HG02623 (cell line): ENCODE data around the gene GNG7.
"Not testable (repeated sequence)": the region's sequence is repeated elsewhere in the genome, so short reads cannot be mapped to it uniquely, and the experiment has no call there.

Experiments
- ATAC-seq: cut with Tn5 transposase; IDR thresholded peaks from one replicate; pipeline ENCODE4 v1.9.1; 2021; ENCODE audit warnings: moderate library complexity; ENCODE audit not compliant: unreplicated experiment

The GNG7 gene

DNA sequence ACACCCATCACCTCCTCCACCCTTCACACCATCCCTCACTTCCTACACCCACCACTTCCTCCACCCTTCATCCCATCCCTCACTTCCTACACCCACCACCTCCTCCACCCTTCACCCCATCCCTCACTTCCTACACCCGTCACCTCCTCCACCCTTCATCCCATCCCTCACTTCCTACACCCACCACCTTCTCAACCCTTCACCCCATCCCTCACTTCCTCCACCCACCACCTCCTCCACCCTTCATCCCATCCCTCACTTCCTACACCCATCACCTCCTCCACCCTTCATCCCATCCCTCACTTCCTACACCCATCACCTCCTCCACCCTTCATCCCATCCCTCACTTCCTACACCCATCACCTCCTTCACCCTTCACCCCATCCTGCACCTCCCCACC, 11.6 kb upstream of the GNG7 start:
- not testable (repeated sequence) for ATAC-seq

GRCh38 chr19:2713170-2713569, 10.7 kb upstream of the GNG7 start:
- ATAC-seq = not testable (repeated sequence)

DNA sequence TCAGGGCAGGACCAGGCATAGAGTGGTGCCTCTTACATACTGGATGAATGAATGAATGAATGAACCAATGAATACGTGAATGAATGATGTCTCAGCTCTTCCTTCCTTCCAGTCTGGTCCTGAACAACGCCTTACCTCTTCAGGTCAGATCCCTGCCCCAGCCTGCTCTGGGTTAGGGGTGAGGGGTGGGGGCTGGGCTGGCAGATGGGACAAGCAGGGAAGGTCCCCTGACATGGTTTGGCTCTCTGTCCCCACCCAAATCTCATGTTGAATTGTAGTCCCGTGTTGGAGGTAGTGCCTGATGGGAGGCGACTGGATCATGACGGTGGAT, 9.3 kb upstream of the GNG7 start:
- no peak for ATAC-seq

DNA sequence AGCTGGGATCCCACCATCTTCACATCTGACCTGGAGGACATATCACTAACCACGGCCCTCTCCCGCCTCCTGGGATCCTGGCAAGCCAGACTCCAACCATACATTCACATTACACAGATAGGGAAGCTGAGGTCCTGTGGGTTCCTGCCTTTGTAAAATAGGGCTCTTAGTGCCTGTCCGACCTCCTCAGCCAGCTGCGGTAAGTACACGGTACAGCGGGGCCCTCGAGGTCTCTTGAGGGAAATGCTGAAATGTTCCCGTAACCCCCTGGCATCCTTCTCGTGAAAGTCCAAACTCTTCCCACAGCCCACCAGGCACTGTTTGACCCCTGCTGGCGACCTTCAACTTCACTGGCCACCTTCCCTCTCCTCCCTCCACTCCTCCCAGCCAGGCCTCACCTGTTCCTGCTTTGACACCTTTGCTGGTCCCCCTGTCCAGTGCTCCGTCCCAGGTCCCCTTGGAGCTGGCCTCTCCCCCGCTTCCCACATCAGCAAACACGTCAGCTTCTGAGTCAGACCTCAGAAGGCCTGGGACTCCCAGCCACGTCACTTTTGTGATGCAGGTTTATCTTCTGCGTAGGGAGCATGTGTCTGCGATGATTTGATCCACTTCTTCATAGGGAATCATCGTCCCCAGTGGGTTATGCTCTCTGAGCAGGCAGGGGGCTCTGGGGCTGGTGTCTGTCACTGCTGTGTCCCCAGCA, 8.8 kb upstream of the GNG7 start:
- ATAC-seq = no peak

DNA sequence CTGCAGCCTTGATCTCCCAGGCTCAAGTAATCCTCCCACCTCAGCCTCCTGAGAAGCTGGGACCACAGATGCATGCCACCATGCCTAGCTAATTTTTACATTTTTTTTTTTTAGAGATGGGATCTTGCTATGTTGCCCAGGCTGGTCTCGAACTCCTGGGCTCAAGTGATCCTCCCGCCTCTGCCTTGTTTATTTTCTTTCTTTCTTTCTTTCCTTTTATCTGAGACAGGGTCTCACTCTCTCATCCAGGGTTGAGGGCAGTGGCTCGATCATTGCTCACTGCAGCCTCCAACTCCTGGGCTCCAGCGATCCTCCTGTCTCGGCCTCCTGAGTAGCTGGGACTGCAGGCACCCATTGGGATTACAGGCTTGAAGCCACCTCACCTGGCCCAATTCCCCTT, 3.8 kb upstream of the GNG7 start:
- no peak for ATAC-seq

DNA sequence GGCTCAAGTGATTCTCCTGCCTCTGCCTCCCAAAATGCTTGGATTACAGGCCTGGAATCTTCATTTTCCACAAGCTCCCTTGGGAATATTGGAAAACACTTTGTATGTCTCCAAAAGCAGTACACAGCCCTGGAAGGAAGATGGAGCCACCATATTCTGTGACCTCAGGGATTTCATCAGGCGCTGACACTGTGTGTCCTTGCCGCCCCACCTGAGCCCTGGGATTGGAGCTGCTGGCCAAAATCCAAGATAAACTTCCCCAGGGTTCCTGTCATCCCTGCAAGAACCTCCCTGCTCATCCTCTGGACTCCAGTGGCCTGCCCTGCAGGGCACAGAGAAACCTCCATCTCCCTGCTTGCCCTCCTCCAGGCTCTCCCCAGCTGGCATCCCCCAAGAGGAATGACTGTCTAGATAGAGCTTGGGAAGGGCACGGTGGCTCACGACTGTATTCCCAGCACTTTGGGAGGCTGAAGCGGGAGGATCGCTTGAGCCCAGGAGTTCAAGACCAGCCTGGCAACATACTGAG, 1.3 kb upstream of the GNG7 start:
- ATAC-seq = no peak

- no peak for ATAC-seq
These were observed 563 bp upstream of the GNG7 start for GRCh38 chr19:2703077-2703437.

- no peak for ATAC-seq
These were observed 929 bp downstream of the GNG7 start for GRCh38 chr19:2701361-2702169.

GRCh38 chr19:2700660-2701360, 1.7 kb downstream of the GNG7 start:
- no peak for ATAC-seq

GRCh38 chr19:2699413-2700140, 2.9 kb downstream of the GNG7 start:
- no peak for ATAC-seq

GRCh38 chr19:2694196-2694595, 8.3 kb downstream of the GNG7 start:
- no peak for ATAC-seq

DNA sequence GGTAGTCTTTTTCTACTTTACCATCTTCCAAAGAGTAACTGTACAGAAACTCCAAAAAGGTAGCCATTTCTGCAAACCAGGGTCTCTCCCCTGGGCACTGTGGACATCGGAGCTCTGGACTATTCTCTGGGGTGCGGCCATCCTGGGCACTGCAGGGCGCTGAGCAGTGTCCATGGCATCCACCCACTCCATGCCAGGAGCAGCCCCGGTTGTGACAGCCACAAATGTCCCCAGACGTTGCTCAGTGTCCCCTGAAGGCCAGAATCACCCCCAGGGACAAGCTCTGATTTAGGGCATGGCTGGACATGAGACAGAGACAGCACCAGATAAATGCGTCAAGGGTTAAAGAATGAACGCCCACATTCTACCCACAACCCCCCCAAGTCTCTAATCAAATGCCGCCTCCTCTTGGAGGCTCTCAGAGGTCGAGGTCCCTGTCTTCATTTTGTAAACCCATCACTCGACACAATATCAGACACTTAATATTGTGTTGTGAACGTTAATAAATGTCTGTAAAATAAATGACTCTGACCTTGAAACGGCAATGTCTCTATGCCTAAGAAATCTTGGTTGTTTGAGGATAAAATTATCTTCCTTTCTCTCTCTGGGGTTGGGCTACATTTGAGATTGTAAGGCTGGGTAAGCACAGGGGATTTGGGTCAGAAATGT, 8.9 kb downstream of the GNG7 start:
- no peak for ATAC-seq

GRCh38 chr19:2691951-2692350, 10.5 kb downstream of the GNG7 start:
- no peak for ATAC-seq

DNA sequence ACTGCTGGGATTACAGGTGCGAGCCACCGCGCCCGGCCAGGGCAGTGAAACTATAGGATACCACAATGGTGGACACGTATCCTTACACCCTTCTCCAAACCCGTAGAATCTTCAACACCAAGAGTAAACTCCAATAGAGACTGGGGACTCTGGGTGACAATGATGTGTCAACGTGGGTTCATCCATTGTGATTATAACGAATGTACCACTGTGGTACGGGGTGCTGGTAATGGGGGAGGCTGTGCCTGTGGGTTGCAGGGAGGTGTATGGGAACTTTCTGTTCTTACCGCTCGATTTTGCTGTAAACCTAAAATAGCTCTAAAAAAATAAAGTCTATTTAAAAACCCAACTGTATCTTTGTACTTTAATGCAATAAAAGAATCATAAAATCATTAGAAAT, 11.6 kb downstream of the GNG7 start:
- no peak for ATAC-seq

DNA sequence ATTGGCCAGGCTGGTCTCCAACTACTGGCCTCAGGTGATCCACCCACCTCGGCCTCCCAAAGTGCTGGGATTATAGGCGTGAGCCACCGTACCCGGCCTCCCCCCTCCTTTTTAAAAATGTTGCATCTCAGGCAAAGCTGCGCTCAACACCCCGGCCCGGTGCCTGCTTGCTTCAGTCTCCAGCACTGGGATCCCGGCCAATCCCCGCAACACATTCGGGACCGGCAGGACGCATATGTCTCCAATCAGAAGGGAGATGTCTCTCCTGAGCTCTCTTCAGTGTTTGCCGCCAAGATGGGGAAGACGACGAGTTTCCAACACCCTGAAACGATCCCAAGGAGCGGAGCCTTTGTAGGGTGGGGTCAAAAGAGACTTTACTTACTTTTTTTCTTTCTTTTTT, 16.1 kb downstream of the GNG7 start:
- ATAC-seq = no peak

DNA sequence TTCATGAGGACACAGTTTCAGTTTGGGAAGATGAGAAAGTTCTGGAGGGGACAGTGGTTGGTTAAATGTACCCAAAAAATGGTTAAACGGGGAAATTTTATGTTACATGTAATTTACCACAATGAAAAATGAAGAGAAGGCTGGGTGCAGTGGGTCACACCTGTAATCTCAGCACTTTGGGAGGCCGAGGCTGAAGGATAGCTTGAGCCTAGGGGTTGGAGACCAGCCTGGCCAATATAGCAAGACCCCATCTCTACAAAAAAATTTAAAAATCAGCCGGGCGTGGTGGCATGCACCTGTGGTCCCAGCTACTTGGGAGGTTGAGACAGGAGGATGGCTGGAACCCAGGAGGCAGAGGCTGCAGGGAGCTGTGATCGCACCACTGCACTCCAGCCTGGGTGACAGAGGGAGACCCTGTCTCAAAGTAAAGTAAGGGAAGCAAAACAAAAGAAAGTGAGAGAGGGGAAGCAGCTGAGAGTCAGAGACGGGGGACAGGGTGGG, 17.2 kb downstream of the GNG7 start:
- no peak for ATAC-seq

GRCh38 chr19:2683430-2684003, 19.0 kb downstream of the GNG7 start:
- no peak for ATAC-seq

- no peak for ATAC-seq
These were observed 21.7 kb downstream of the GNG7 start for GRCh38 chr19:2680808-2681207.

GRCh38 chr19:2679439-2679838, 23.1 kb downstream of the GNG7 start:
- ATAC-seq = no peak

DNA sequence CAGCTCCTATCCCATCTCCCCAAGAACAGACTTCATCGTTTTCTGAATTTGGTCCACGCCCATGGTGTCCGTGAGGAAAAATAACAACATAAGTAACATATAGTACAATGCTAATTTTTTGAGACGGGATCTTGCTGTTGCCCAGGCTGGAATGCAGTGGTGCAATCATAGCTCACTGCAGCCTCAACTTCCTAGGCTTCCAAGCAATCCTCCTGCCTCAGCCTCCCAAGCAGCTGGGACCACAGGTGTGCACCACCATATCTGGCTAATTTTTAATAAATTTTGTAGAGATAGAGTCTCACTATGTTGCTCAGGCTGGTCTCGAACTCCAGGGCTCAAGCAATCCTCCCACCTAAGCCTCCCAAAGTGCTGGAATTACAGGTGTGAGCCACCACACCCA, 23.5 kb downstream of the GNG7 start:
- ATAC-seq = not testable (repeated sequence)
